Adrenal gland (tissue), 5 donors: ENCODE results near the gene LTF.
"Not testable (repeated sequence)": the region's sequence is repeated elsewhere in the genome, so short reads cannot be mapped to it uniquely, and the experiment has no call there.

Experiments used
- POLR2A ChIP-seq, 2 donors: fragments of 450-650 bp; IDR thresholded peaks; one replicate each; pipeline ENCODE4 v1.6.1; 2017; ENCODE audit warnings: antibody characterized with exemption in 2 of 2, mild to moderate bottlenecking in 2 of 2, moderate library complexity in 1 of 2
- TF ChIP-seq, protein P1 (sequence below), 6 experiments: fragments of 450-650 bp in 4 of 6; fragments of 200-600 bp in 2 of 6; sonication (generic) in 1 of 6; IDR thresholded peaks; 1 replicate in 5 of 6; 2 replicates in 1 of 6; pipeline versions ENCODE4 v1.5.1 to v1.8.0; 2016 to 2021; ENCODE audit warnings: antibody characterized with exemption in 6 of 6, mild to moderate bottlenecking in 2 of 6, moderate library complexity in 1 of 6
- donor health status: DM: no; HTN: no; CAD: no.

DNA sequence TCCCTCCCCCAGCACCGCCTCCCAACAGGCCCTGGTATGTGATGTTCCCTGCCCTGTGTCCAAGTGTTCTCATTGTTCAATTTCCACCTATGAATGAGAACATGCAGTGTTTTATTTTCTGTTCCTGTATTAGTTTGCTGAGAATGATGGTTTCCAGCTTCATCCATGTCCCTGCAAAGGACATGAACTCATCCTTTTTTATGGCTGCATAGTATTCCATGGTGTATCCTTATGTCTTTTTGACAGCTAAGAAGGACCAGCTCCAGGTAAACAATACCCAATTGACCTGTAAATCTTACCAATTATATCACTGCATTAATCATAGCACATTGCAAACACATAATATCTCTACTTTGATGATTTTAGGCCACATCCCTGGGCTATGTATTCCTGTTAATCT lies 33.8 kb downstream of the LTF start:
- TF ChIP-seq, protein P1, sequence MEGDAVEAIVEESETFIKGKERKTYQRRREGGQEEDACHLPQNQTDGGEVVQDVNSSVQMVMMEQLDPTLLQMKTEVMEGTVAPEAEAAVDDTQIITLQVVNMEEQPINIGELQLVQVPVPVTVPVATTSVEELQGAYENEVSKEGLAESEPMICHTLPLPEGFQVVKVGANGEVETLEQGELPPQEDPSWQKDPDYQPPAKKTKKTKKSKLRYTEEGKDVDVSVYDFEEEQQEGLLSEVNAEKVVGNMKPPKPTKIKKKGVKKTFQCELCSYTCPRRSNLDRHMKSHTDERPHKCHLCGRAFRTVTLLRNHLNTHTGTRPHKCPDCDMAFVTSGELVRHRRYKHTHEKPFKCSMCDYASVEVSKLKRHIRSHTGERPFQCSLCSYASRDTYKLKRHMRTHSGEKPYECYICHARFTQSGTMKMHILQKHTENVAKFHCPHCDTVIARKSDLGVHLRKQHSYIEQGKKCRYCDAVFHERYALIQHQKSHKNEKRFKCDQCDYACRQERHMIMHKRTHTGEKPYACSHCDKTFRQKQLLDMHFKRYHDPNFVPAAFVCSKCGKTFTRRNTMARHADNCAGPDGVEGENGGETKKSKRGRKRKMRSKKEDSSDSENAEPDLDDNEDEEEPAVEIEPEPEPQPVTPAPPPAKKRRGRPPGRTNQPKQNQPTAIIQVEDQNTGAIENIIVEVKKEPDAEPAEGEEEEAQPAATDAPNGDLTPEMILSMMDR (IDR thresholded peaks at IDR 0.05): not testable (repeated sequence)
- not testable (repeated sequence) for TF ChIP-seq POLR2A (IDR thresholded peaks at IDR 0.05)
